Activated CD4-positive, CD25-positive, alpha-beta regulatory T cell treated with anti-CD3 and anti-CD28 coated beads, Interleukin-2, amount 50 U/mL, for 16 hours (primary cell): ENCODE results near the gene MRPL17.

Experiments
- DNase-seq: peaks from one replicate; pipeline ENCODE4 v3.0.0-alpha.2; 2020; ENCODE audit warnings: low read depth, low spot score

Gene MRPL17

DNA sequence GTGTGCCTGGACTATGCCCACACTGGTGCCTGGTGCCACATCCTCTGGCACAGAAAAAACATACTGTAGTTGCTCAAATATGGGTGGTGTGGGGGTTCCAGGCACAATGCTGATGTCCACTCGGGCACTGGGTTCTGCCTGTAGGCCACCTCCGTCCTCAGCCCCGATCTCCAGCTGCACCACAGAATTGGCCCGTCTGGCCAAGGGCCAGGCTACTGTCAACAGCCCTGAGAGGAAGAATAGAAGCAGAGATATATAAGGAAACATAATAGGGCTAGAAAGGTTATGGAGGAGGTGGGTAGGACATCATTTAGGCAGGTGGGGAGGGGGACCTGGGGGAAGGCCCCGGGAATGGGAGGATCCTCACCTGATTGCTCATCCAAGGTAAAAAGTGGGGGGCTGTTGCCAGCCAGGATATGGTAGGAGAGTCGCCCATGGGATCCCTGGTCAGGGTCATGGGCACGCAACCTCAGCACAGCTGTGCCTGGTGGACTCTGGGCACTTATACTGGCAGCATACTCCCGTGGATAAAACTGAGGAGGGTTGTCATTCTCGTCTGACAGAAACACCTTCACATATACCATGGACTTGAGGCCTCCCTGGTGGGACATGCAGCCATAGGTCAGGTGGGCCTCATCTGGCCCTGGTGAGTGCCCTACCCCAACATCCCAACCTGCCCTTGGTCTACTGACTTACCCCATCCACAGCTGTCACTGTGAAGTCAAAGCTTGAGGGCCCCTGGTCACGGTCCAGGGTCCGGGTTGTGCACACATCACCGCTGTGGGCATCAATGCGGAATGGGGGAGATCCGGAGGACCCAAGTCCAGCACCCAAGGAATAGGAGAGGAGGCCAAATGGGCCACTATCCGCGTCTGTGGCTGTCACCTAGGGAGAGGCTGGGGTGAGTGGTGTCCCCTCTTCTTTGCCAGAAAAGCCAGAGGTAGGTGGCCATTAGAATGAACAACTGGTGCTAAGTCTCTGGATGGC is 49.4 kb downstream of the MRPL17 start:
- DNase-seq = no peak

DNA sequence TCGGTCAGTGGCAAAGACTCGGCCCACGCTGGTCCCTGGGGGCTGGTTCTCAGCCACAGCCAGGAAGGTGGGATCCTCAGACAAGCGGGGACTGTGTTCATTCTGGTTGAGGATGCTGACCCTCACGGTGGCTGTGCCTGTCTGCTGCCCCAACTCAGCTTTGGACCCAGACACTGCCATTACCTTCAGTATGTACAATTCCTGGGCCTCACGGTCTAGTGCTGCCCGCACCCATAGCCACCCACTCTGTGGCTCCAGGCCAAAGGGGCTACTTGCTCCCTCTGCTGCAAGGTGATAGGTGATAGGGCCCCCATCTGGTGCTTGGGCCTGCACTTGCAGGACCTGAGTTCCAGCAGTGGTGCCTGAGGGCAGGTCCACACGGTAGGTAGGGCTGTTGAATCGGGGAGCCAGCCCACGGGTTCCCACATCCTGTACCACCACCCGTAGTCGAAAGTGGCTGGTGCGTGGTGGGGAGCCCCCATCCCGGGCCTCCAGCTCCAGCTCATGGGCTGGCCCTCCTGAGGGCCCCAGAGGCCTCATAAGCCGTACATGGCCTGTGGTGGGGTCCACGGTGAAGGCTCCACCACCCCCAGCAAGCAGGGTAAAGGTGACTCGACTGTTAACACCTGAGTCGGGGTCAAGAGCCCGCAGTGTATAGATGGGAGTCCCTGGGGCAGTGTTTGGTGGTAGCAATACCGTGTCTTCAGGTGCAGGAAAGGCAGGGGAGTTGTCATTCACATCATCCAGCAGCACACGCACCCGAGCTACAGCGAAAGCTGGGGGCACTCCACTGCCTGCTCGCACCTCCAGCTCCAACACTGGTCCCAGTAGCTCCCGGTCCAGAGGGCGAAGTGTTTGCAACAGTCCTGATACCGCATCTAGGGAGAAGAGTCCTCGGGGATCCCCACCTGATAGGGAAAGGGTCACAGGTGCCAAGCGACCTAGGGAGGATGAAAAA is 50.7 kb downstream of the MRPL17 start:
- no peak for DNase-seq

DNA sequence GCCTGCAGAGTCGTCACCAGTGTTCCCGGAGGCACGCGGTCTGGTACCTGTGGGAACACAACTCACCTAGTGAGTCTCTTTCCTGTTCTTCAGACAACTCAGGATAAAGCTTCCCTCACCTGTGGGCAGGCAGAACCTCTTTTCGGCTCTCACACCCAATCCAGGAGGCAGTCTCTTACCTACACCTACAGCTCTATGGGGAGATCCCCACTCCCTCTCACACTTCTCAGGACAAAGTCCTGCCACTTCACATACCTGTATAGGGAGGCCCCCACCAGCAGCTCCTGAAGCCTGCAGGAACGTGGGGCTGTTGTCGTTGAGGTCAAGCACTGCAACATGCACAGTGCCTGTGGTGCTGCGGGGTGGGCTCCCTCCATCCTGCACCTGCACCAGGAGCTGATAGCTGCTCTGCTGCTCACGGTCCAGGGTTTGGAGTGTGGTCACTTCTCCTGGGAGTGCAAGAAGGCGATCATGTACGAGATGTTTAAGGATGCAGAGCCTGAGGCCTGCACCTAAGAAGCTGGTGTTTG is 51.7 kb downstream of the MRPL17 start:
- no peak for DNase-seq

DNA sequence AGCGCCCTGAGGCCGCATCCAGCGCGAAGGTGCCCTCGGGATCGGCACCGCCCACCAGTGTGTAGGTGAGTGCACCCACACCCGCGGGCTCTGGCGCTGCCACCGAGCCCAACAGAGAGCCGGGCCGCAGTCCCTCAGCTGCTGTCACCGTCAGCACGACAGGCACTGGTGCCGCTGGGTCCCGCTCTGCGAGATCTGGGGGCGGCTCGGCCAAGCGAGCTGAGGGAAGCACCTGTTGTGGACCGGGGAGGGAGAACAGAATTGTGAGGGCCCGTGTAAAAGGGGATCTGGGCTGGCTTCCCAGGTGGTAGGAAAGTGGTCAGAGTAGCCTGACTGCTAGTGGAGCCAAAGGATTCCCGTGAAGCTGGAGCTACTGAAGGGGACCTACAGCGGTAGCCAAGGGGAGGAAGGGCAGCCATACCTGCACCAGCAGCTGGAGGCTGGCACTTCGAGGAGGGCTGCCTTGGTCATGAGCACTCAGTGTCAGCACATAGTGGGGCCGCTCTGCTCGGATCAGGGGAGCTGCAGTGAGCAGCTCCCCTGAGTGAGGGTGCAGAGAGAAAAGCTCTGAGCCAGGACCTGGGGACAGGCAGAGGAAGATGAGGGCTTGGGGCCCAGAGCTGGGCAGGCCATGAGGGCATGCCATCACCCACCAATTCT is 52.4 kb downstream of the MRPL17 start:
- DNase-seq = no peak
